GM12891 (cell line): ENCODE results near the gene PAIP1.

Source experiments
- PAX5 ChIP-seq: IDR thresholded peaks from 2 replicates; pipeline ENCODE4 v1.6.1; 2011; ENCODE audit warnings: low read length, moderate library complexity, mild to moderate bottlenecking; ENCODE audit not compliant: insufficient read depth, severe bottlenecking
- POLR2A ChIP-seq: IDR thresholded peaks from 2 replicates; pipeline ENCODE4 v1.6.1; 2011; ENCODE audit warnings: low read depth, low read length, control low read depth
- POLR2AphosphoS5 ChIP-seq: IDR thresholded peaks from 2 replicates; pipeline ENCODE4 v1.6.1; 2011; ENCODE audit warnings: low read depth, low read length, control low read depth
- POU2F2 ChIP-seq: IDR thresholded peaks from 2 replicates; pipeline ENCODE4 v1.6.1; 2011; ENCODE audit warnings: low read depth, mild to moderate bottlenecking, control low read depth, low read length, moderate library complexity
- SPI1 ChIP-seq: IDR thresholded peaks from 2 replicates; pipeline ENCODE4 v1.6.1; 2011; ENCODE audit warnings: low read depth, low read length, control low read depth
- TAF1 ChIP-seq: IDR thresholded peaks from 2 replicates; pipeline ENCODE4 v1.6.1; 2011; ENCODE audit warnings: low read depth, low read length, control low read depth

- TF ChIP-seq POLR2A (no peak), POLR2AphosphoS5 (no peak), SPI1 (no peak), TAF1 (no peak), PAX5 (no peak), POU2F2 (no peak)
Observed at GRCh38 chr5:43551731-43552130, 5.1 kb downstream of the PAIP1 start.
